ENCODE data around the gene ACOT12. TPM values are rescaled to one million over a fixed set of nuclear protein-coding genes. Genes with fewer than 3 reads are reported as not detected.

The ACOT12 gene
- total RNA-seq, 1 experiment from 2014 or later = not detected

DNA sequence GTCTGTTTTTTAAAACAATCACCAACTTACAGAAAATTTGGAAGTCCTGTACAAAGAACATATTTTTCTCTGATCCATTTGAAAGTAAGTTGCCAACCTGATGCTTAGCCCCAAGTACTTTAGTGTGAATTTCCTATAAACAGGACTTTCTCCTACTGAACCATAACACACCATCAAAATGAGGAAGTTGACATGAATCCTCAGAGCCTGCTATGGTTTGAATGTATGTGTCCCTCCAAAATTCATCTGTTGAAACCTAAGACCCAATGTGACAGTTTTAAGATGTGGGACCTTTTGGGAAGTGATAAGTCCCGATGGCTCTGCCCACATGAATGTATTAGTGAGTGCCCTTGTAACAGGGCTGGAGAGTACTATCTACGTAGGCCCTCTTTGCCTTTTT, 6.4 kb upstream of the ACOT12 start:
- H3K36me3 ChIP-seq (ENCODE audit: low read depth, low read length) = no peaks in the 10 kb centered on the region
- no peaks in the 10 kb centered on the region for H3K9me3 ChIP-seq (ENCODE audit: low read length)
- no peak overlapping the region for H2AFZ ChIP-seq (ENCODE audit: low read length)
- no TSS peak for BruUV-seq (replicated peaks)
- intact Hi-C loops (cut with micrococcal nuclease) = no loop called here
- no peaks in the 10 kb centered on the region for H4K20me1 ChIP-seq (ENCODE audit: low read length)
- POLR2A ChIA-PET (ENCODE audit: unreplicated experiment) = no interaction called here
- no peak overlapping the region for H3K4me3 ChIP-seq (ENCODE audit: low read length)
- TF ChIP-seq EZH2 (IDR thresholded peaks at IDR 0.05; ENCODE audit: low read length, unreplicated experiment) (no peak), EZH2phosphoT487 (IDR thresholded peaks at IDR 0.05; ENCODE audit: borderline replicate concordance, low read length) (no peak)
- TF ChIP-seq, protein P1, sequence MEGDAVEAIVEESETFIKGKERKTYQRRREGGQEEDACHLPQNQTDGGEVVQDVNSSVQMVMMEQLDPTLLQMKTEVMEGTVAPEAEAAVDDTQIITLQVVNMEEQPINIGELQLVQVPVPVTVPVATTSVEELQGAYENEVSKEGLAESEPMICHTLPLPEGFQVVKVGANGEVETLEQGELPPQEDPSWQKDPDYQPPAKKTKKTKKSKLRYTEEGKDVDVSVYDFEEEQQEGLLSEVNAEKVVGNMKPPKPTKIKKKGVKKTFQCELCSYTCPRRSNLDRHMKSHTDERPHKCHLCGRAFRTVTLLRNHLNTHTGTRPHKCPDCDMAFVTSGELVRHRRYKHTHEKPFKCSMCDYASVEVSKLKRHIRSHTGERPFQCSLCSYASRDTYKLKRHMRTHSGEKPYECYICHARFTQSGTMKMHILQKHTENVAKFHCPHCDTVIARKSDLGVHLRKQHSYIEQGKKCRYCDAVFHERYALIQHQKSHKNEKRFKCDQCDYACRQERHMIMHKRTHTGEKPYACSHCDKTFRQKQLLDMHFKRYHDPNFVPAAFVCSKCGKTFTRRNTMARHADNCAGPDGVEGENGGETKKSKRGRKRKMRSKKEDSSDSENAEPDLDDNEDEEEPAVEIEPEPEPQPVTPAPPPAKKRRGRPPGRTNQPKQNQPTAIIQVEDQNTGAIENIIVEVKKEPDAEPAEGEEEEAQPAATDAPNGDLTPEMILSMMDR (conservative IDR thresholded peaks at IDR 0.05; ENCODE audit: low read depth, low read length) = no peak
- DNase-seq (no peak), ATAC-seq (no peak)
- H3F3A ChIP-seq (ENCODE audit: low read length, unreplicated experiment) = no peaks in the 10 kb centered on the region
- H3K9me2 ChIP-seq (replicated peaks; ENCODE audit: low read length) = no peaks in the 10 kb centered on the region
- no peaks in the 10 kb centered on the region for H3K27me3 ChIP-seq (ENCODE audit: low read length)
- no peak overlapping the region for H3K27ac ChIP-seq (ENCODE audit: low read length)
- no peaks in the 10 kb centered on the region for H3K79me2 ChIP-seq (ENCODE audit: low read length)
- no peak overlapping the region for H3K4me2 ChIP-seq (ENCODE audit: low read length)
- CTCF ChIA-PET = no interaction called here
- H3K4me1 ChIP-seq (ENCODE audit: insufficient read depth, low read length) = no peaks in the 10 kb centered on the region
- no peak overlapping the region for H3K9ac ChIP-seq (ENCODE audit: low read length)

DNA sequence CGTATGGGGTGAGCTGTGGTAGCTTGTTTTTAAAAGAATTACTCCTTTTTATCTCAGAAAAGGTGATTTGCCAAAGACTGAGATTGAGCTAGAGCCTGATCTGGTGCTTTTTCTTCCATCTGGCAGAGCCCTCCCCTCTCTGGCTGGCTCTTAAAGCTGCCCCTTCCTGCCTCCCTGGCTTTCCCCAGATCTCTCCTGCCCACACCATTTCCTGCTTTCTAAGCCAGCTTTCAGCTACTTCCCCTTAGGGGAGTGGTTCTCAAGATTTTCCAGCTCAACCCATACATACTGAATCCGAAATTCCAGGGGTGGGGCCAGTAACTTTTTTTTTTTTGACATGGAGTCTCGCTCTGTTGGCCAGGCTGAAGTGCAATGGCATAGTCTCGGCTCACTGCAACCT, 4.8 kb upstream of the ACOT12 start:
- no peaks in the 10 kb centered on the region for H3K27me3 ChIP-seq (ENCODE audit: low read length)
- H3K79me2 ChIP-seq (ENCODE audit: low read length) = no peaks in the 10 kb centered on the region
- no peaks in the 10 kb centered on the region for H3K9me3 ChIP-seq (ENCODE audit: low read length)
- H3K27ac ChIP-seq (ENCODE audit: low read length) = no peak overlapping the region
- intact Hi-C loops (cut with micrococcal nuclease) = no loop called here
- TF ChIP-seq EZH2phosphoT487 (IDR thresholded peaks at IDR 0.05; ENCODE audit: borderline replicate concordance, low read length) (no peak), EZH2 (IDR thresholded peaks at IDR 0.05; ENCODE audit: low read length, unreplicated experiment) (no peak)
- TF ChIP-seq, protein P1 (conservative IDR thresholded peaks at IDR 0.05; ENCODE audit: low read depth, low read length) = no peak
- H3K36me3 ChIP-seq (ENCODE audit: low read depth, low read length) = no peaks in the 10 kb centered on the region
- ChIA-PET CTCF (interaction anchor here (0.6 kb wide), 1 partner anchor 18 kb away, joined by 4 read pairs; no protein-coding TSS in a partner anchor), POLR2A (ENCODE audit: unreplicated experiment) (interaction anchor here (0.7 kb wide), 1 partner anchor 391 kb away, joined by 10 read pairs; no protein-coding TSS in a partner anchor)
- H2AFZ ChIP-seq (ENCODE audit: low read length) = no peak overlapping the region
- H3K4me1 ChIP-seq (ENCODE audit: insufficient read depth, low read length) = no peaks in the 10 kb centered on the region
- DNase-seq (no peak), ATAC-seq (no peak)
- BruUV-seq (replicated peaks) = no TSS peak
- no peaks in the 10 kb centered on the region for H3K9me2 ChIP-seq (replicated peaks; ENCODE audit: low read length)
- no peaks in the 10 kb centered on the region for H4K20me1 ChIP-seq (ENCODE audit: low read length)
- no peaks in the 10 kb centered on the region for H3F3A ChIP-seq (ENCODE audit: low read length, unreplicated experiment)
- H3K9ac ChIP-seq (ENCODE audit: low read length) = no peak overlapping the region
- H3K4me3 ChIP-seq (ENCODE audit: low read length) = no peak overlapping the region
- no peak overlapping the region for H3K4me2 ChIP-seq (ENCODE audit: low read length)

DNA sequence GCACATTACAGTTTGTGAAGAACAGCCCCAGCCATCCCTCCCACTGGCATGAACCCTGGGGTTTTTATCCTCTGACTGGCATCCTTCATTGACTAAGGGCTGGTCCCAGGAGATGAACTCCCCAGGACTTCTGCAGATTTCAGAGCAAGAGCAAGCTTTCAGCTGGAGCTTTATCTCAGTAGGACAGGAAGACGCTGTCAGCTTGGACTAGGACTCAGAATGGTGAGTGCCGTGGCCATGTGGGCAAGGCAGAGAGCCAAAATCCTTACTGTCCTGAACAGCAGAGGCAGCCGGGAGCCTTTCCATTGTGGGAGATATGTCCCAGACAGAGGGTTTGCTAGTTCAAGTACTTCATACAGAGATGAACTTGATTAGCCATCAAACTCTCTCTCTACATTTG, 3.2 kb upstream of the ACOT12 start:
- TF ChIP-seq EZH2 (IDR thresholded peaks at IDR 0.05; ENCODE audit: low read length, unreplicated experiment) = no peak
- no peak for TF ChIP-seq EZH2phosphoT487 (IDR thresholded peaks at IDR 0.05; ENCODE audit: borderline replicate concordance, low read length)
- TF ChIP-seq, protein P1 (conservative IDR thresholded peaks at IDR 0.05; ENCODE audit: low read depth, low read length) = no peak
- Histone ChIP-seq H3K27ac (ENCODE audit: low read length) (no peak overlapping the region), H3K9ac (ENCODE audit: low read length) (no peak overlapping the region), H3K9me3 (ENCODE audit: low read length) (no peaks in the 10 kb centered on the region), H4K20me1 (ENCODE audit: low read length) (no peaks in the 10 kb centered on the region), H2AFZ (ENCODE audit: low read length) (no peak overlapping the region), H3K36me3 (ENCODE audit: low read depth, low read length) (no peaks in the 10 kb centered on the region), H3K79me2 (ENCODE audit: low read length) (no peaks in the 10 kb centered on the region), H3K27me3 (ENCODE audit: low read length) (no peaks in the 10 kb centered on the region), H3K4me3 (ENCODE audit: low read length) (no peak overlapping the region), H3K4me1 (ENCODE audit: insufficient read depth, low read length) (no peaks in the 10 kb centered on the region), H3K9me2 (replicated peaks; ENCODE audit: low read length) (no peaks in the 10 kb centered on the region), H3K4me2 (ENCODE audit: low read length) (no peak overlapping the region), H3F3A (ENCODE audit: low read length, unreplicated experiment) (no peaks in the 10 kb centered on the region)
- POLR2A ChIA-PET (ENCODE audit: unreplicated experiment) = no interaction called here
- ATAC-seq = no peak; the same call in 1 of the 2 replicates
- CTCF ChIA-PET = no interaction called here
- no TSS peak for BruUV-seq (replicated peaks)
- intact Hi-C loops (cut with micrococcal nuclease) = no loop called here
- DNase-seq = no peak

Measured in PC-3 (cell line).